DND-41 (cell line): ENCODE data around the gene RBP5.

Source experiments
- ATAC-seq: fragments of 200-7000 bp; cut with Tn5 transposase; 3 replicates; pipeline ENCODE4 v1.9.1; 2021; ENCODE audit warnings: low read depth; ENCODE audit not compliant: insufficient read depth
- DNase-seq: peaks from one replicate; pipeline ENCODE4 v3.0.0-alpha.2; 2020
- H2AFZ ChIP-seq: 2 replicates; pipeline ENCODE4 v1.6.0; 2012; ENCODE audit warnings: low read depth, low read length
- H3K27ac ChIP-seq: 2 replicates; pipeline ENCODE4 v1.5.1; 2012; ENCODE audit warnings: low read length, inconsistent platforms
- H3K27me3 ChIP-seq: fragments of 200-600 bp; sonication (generic); 2 replicates; pipeline ENCODE4 v1.6.0; 2012; ENCODE audit warnings: low read length, mild to moderate bottlenecking, inconsistent platforms; ENCODE audit not compliant: insufficient read depth, poor library complexity
- H3K36me3 ChIP-seq: 2 replicates; pipeline ENCODE4 v1.5.1; 2012; ENCODE audit warnings: low read length, inconsistent platforms; ENCODE audit not compliant: insufficient read depth
- H3K4me1 ChIP-seq: 2 replicates; pipeline ENCODE4 v1.5.1; 2012; ENCODE audit warnings: mild to moderate bottlenecking, low read length; ENCODE audit not compliant: insufficient read depth
- H3K4me2 ChIP-seq: 2 replicates; pipeline ENCODE4 v1.6.0; 2012; ENCODE audit warnings: mild to moderate bottlenecking, moderate library complexity, low read length, inconsistent platforms; ENCODE audit not compliant: insufficient read depth
- H3K4me3 ChIP-seq, 2 experiments: fragments of 200-600 bp in 1 of 2; shearing (Covaris generic) in 1 of 2; 2 replicates each; pipeline ENCODE4 v1.5.1; 2012 to 2016; ENCODE audit warnings: inconsistent platforms in 2 of 2, low read length in 2 of 2, mild to moderate bottlenecking in 2 of 2, low read depth in 1 of 2, moderate library complexity in 1 of 2
- H3K79me2 ChIP-seq: 2 replicates; pipeline ENCODE4 v1.6.0; 2012; ENCODE audit warnings: low read length, inconsistent platforms; ENCODE audit not compliant: insufficient read depth
- H3K9ac ChIP-seq: 2 replicates; pipeline ENCODE4 v1.6.0; 2012; ENCODE audit warnings: low read depth, mild to moderate bottlenecking, inconsistent platforms, low read length, moderate library complexity
- H3K9me3 ChIP-seq: 2 replicates; pipeline ENCODE4 v1.5.1; 2012; ENCODE audit warnings: low read length, moderate library complexity, mild to moderate bottlenecking, inconsistent platforms; ENCODE audit not compliant: insufficient read depth, severe bottlenecking
- H4K20me1 ChIP-seq: 2 replicates; pipeline ENCODE4 v1.6.0; 2012; ENCODE audit warnings: low read length; ENCODE audit not compliant: insufficient read depth
- CTCF ChIP-seq: IDR thresholded peaks from 2 replicates; pipeline ENCODE4 v1.5.1; 2012; ENCODE audit warnings: borderline replicate concordance, low read length, moderate library complexity, mild to moderate bottlenecking; ENCODE audit not compliant: poor library complexity, severe bottlenecking; ENCODE audit errors: extremely low read depth
- EZH2 ChIP-seq: IDR thresholded peaks from 3 replicates; pipeline ENCODE4 v1.6.1; 2012; ENCODE audit warnings: borderline replicate concordance, low read depth, mild to moderate bottlenecking, moderate library complexity, low read length, inconsistent platforms; ENCODE audit not compliant: severe bottlenecking

The RBP5 gene

GRCh38 chr12:7142056-7142644 is 13.5 kb upstream of the RBP5 start:
- no peaks in the 10 kb centered on the region for H3K9me3 ChIP-seq
- H3K36me3 ChIP-seq, result peaks cover 51% of the 10 kb centered on the region
- H3K4me3 ChIP-seq, result no peak overlapping the region
- no peak overlapping the region for H3K27ac ChIP-seq
- H3K79me2 ChIP-seq, result no peaks in the 10 kb centered on the region
- no peaks in the 10 kb centered on the region for H4K20me1 ChIP-seq
- no peaks in the 10 kb centered on the region for H3K27me3 ChIP-seq
- no peak for TF ChIP-seq EZH2
- TF ChIP-seq CTCF, result peak; percentile 82
- no peak overlapping the region for H2AFZ ChIP-seq
- DNase-seq, result peak; percentile 65
- peak; percentile 83 for ATAC-seq
- H3K4me2 ChIP-seq, result no peak overlapping the region
- H3K4me1 ChIP-seq, result no peaks in the 10 kb centered on the region
- no peak overlapping the region for H3K9ac ChIP-seq

GRCh38 chr12:7141351-7142005 is 12.8 kb upstream of the RBP5 start:
- no peaks in the 10 kb centered on the region for H3K79me2 ChIP-seq
- no peaks in the 10 kb centered on the region for H3K9me3 ChIP-seq
- DNase-seq (no peak), ATAC-seq (no peak)
- no peak overlapping the region for H3K27ac ChIP-seq
- no peak overlapping the region for H2AFZ ChIP-seq
- no peak overlapping the region for H3K4me2 ChIP-seq
- no peaks in the 10 kb centered on the region for H4K20me1 ChIP-seq
- no peaks in the 10 kb centered on the region for H3K4me1 ChIP-seq
- no peak overlapping the region for H3K4me3 ChIP-seq
- no peaks in the 10 kb centered on the region for H3K27me3 ChIP-seq
- peaks cover 52% of the 10 kb centered on the region for H3K36me3 ChIP-seq
- no peak overlapping the region for H3K9ac ChIP-seq
- TF ChIP-seq EZH2 (no peak), CTCF (no peak)

GRCh38 chr12:7139200-7139599 is 10.5 kb upstream of the RBP5 start:
- Histone ChIP-seq H3K27ac (no peak overlapping the region), H3K36me3 (peaks cover 66% of the 10 kb centered on the region), H3K79me2 (no peaks in the 10 kb centered on the region), H3K27me3 (no peaks in the 10 kb centered on the region), H3K4me2 (no peak overlapping the region), H4K20me1 (no peaks in the 10 kb centered on the region; the same call in 1 of the 2 replicates), H2AFZ (no peak overlapping the region), H3K9me3 (no peaks in the 10 kb centered on the region), H3K4me1 (no peaks in the 10 kb centered on the region), H3K9ac (no peak overlapping the region), H3K4me3 (no peak overlapping the region)
- DNase-seq, result no peak
- no peak for TF ChIP-seq EZH2
- no peak for ATAC-seq

- H3K36me3 ChIP-seq, result peaks cover 68% of the 10 kb centered on the region
Measured at GRCh38 chr12:7137908-7138307, 9.2 kb upstream of the RBP5 start.

More at GRCh38 chr12:7137908-7138307, 9.2 kb upstream of the RBP5 start:
- TF ChIP-seq CTCF (no peak), EZH2 (no peak)
- no peak overlapping the region for H3K9ac ChIP-seq
- no peaks in the 10 kb centered on the region for H3K4me1 ChIP-seq
- no peak overlapping the region for H3K27ac ChIP-seq
- H3K79me2 ChIP-seq, result no peaks in the 10 kb centered on the region
- no peaks in the 10 kb centered on the region for H3K27me3 ChIP-seq
- DNase-seq (no peak), ATAC-seq (no peak)
- no peaks in the 10 kb centered on the region; the same call in 1 of the 2 replicates for H4K20me1 ChIP-seq
- no peak overlapping the region for H3K4me3 ChIP-seq
- no peaks in the 10 kb centered on the region for H3K9me3 ChIP-seq
- H2AFZ ChIP-seq, result no peak overlapping the region
- no peak overlapping the region for H3K4me2 ChIP-seq
